HG02678 (cell line): ENCODE measurements around the gene BACH2.

Experiments used
- ATAC-seq: cut with Tn5 transposase; IDR thresholded peaks from one replicate; pipeline ENCODE4 v1.9.1; 2021; ENCODE audit warnings: mild to moderate bottlenecking, moderate library complexity; ENCODE audit not compliant: unreplicated experiment

Gene BACH2

DNA sequence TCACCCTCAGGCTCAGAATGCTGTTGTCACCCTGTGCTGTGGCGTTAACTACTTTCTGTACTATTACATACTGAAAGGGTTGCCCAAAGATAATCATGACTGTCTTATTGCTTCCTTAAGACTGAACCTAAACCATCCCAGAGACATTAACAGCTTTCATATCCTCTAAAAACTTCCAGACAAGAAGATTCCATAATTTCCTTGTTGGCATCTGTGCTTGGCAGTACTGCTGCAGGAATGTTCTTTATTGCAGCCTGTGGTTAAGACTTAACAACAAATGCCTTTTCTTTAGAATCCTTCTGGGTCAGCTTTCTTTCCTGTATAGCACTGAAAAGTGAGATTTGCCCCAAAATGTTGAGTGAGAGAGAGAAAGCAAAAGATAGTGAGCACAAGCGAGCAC is 292.7 kb downstream of the BACH2 start:
- no peak for ATAC-seq

DNA sequence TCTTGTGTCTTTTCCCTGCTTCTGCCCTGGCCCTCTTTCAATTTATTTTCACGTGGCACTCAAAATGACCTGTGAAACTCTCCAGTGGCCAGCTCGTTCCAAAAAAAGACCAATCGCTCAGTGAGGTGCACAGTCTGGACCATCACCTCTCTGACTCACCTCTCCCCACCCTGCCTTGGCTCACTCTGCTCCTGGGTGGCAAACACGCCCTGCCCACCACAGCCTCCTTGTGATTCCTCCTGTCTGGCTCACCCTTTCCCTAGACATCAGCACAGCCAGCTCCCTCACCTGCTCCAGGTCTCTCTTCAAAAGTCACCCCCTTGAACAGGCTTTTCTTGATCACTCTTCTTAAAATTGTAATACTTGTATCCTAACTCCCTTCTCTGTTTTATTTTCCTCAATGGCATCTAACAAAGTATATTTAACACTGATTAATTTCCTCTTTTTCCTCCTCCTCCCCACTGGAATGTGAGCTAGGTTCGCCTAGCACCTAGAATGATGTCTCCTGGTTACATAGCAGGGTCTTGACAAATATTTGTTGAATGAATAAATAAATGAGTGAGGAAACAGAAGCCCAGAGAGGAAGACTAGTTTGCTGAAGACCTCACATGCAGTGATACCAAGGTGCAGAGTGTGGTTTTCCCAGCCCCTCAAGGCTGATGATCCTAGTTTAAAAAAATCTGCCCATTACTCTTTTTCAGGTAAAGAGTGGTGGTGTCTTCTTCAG is 293.4 kb downstream of the BACH2 start:
- ATAC-seq = no peak

- ATAC-seq = no peak
These were observed 295.5 kb downstream of the BACH2 start for GRCh38 chr6:90000864-90001731.

DNA sequence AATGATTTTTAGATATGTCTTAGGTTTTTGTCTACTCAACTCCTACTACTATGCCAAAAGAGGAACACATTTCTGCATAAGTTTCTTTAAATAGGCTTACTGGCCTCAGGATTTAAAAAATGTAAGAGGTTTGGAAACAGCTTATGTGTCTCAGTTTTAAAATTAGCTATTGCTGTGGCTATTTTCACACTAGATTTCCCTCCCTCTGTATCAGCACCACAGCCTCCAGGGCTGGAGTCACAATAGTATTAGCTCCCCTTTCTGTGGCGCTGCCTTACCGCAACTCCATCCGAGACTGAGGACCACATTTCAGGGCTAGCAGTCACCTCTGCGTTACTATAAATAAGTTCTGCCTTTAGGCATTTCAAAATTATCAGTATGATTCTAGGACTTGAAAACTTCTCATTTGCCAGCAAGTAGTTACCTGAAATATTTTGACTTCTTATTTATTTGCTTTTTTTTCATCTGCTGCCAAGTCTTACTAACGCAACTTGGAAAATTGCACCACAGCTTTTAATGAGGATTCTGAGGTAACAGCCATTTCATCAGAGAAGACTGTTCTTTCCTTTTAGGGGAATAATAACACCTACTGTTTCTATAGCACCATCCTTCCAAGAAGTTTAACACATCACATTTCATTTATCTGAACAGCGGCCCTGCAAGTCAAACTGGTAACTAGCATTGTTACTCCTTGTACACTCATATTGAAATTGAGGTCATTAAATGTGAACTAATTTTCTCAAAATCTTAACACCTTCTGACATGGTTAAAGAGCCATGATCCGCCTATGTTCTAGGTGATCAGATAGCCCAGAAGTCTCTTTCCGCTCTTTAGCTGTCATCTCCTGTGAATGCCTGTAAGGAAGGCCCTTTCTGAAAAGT is 296.5 kb downstream of the BACH2 start:
- no peak for ATAC-seq

- no peak for ATAC-seq
These were observed 297.5 kb downstream of the BACH2 start for GRCh38 chr6:89999154-89999553.

DNA sequence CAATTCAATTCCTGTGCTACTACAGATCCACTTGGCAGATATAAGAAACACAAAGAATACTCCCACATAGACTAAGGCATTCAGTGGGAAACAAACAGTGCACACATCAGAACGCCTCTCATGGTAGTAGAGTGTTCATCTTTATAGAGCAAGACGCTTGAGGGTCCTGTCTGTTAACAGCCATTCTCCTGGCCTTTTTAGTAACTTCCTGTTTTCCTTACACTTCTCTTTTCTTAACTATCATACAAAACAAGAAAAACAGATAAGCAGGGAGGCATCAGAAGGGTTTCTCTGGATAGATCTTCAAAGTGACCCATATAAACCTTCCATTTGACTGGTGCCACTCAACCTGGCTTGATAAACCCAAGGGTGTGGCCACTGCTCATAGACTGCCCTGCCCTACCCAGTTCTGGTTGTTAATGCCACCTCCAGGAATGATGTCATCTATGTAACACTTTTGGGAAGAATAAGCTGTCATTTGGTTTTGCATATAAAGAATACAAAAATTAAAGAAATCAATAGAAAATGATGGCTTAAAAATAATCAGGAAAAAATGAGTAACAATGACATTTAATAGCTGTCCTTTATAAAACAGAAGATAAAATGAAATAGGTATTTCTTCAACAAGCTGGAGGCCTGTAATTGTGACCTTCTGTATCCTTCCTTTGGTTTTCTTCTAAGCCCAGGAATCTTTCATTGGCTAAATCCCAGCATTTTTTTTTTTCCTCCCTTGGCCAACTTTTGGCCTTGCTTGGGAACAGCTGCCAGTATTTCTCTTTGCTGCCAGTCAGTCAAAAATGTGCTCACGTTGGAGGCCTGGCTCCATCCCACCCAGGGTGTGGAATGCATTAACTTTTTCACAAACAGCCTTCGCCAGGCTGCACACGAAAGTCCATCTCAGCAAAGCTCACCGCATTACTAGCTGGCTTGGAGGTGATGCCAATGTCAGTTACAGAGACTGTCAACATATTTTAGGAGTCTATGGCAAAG is 298.9 kb downstream of the BACH2 start:
- no peak for ATAC-seq

GRCh38 chr6:89993411-89993810 is 303.2 kb downstream of the BACH2 start:
- ATAC-seq = no peak

- no peak for ATAC-seq
These were observed 303.8 kb downstream of the BACH2 start for GRCh38 chr6:89992818-89993217.

GRCh38 chr6:89989742-89990141 is 306.9 kb downstream of the BACH2 start:
- no peak for ATAC-seq

GRCh38 chr6:89987830-89988229 is 308.8 kb downstream of the BACH2 start:
- no peak for ATAC-seq

DNA sequence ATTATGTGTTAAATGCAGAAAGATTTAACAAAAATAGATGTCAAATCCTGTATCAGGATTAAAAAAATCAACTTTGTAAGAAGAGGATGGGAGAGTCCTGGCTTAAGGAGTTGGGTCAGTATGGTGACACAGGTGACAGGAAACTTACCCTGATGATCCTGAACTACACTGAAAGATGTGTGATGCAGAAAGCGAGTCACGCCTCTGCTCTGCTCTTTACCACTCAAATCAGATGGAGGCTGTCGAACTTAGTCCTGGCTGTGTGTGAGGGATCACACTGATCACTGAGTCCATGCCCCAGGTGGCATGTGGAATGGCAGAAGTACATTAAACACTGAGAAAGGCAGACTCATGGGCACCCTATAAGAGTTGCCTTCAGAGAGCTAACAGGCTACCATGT is 309.5 kb downstream of the BACH2 start:
- no peak for ATAC-seq

DNA sequence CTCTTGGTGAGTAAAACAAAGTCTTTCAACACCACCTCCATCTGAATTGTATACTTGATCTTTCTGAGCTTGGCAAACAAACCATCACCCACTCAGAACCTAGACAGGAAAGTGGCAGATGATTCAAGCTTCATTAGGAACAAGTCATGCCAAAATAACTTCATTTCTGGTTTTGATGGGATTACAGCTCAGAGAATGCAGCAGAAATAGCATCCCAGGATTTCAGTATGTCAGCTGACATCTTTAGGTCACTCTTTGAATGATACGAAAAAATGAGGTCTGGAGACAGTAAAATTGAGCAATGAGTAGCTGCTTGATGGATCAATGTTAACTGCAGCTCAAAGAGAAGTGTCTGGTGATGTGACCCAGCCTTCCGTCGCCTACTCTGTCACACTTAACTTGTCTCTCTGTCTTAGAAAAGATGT is 310.0 kb downstream of the BACH2 start:
- ATAC-seq = no peak

- ATAC-seq = no peak
These were observed 310.7 kb downstream of the BACH2 start for GRCh38 chr6:89985751-89986493.

DNA sequence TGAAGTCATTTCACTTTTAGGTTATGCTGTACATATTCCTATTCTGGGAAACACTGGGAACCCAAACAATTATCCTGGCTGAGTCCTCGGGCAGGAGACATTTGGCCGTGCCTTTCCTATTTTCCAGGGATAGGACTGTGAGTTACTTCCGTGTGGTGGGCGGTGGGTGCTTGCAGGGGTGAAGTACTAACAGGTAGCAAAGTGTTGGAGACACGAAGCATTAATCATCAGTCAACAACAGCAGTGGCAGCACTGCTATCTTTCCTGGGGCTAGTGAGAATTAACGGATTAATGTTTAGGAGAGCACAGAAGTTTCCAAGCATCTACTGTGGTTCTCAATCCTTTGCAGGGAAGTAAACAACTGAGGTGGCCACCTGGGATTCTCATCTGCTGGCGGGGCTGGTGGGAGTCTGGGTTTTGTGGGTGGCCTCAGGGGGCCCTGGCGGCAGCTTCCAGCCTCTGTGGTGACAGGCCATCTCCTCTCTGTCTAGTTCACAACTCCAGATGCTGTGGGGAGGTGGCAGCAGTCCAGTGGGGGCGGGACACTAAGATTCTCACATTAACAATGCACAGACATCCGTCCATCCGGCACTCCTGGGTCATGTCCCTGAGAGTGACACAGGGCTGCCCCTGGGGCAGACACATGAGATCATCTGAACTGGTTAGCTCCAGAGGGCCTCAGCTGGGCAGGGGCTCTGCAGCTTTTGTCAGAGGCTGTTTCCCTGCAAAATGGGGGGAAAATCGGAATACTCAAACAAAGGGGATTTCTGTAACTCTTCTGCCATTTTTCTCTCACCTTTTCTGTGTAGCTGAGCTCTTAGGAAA is 311.5 kb downstream of the BACH2 start:
- ATAC-seq = no peak

DNA sequence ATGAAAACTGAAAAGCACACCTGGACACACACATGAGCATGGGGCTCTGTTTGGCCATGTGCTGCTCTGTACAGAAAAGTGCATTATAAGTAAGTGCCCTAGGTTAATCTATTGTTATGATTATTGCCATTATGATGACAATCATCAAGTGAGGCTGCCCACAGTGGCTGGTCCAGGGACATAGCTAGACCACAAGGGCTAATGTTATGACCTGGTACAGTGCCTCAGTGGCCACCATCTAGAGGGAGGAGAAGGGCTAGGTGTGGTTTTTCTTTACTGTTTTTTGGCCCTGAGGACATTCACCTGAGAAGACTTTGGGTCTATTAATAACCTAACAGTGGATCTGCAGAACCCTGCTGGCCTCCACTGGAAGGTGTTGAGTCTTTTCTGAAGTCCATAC is 316.3 kb downstream of the BACH2 start:
- ATAC-seq = no peak

GRCh38 chr6:89979481-89980119 is 317.0 kb downstream of the BACH2 start:
- ATAC-seq = no peak

DNA sequence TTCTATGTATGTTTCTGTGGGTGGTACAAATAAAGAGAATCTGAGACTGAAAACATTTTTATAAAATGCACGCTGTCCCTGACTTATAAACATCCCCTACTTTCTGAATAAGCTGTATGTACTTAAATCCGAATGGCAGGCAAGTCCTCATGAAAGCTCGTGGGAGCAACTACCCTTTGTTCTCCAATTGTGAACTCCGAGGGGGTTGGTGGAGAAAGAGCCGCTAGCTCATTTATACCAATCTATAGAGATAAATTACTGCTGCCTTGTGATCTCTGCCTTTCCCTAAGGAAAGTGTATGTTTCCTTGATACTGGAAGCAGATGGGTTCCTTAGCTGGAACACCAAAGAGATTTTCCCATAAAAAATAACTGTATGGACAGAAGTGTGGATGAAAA is 317.9 kb downstream of the BACH2 start:
- ATAC-seq = no peak
